Measurements from ENCODE around the gene ZFAND2A.

Gene ZFAND2A

DNA sequence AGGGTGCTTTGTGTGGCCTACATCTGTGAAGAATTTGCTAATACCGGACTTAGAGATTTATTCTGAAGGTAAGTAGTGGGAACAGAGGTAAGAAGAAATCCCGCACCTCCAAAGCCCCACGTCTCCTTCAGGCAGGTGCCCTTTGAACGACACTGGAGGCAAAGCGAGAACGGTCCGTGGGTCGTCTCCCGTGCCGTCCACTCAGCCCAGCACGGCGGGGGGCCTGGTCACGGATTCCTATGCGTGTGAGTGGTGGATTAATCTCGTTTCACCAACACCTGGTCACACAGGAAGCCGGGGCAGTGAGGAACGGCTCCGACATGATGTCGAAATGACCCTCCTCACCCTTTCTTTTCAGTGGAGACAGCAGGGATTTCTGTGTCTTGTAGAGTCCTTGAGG lies 21.0 kb upstream of the ZFAND2A start:
- no peaks in the 10 kb centered on the region for H3K9me2 ChIP-seq (ENCODE audit: low read depth, low read length)
- H3K27me3 ChIP-seq (ENCODE audit: insufficient read depth, low read length), result peaks cover 6% of the 10 kb centered on the region
- H3K9me3 ChIP-seq (ENCODE audit: low read length), result 0 out of 2 replicates have a peak, but pooled peaks cover 4% of the 10 kb centered on the region
- peaks cover 7% of the 10 kb centered on the region for H3K4me1 ChIP-seq (ENCODE audit: insufficient read depth, low read length, severe bottlenecking)
- H2AFZ ChIP-seq (ENCODE audit: low read length), result no peak overlapping the region
- no peaks in the 10 kb centered on the region for H4K20me1 ChIP-seq (ENCODE audit: insufficient read depth, low read length)
- H3F3A ChIP-seq (ENCODE audit: insufficient read depth, low read length), result no peaks in the 10 kb centered on the region
- H3K4me2 ChIP-seq (ENCODE audit: low read length), result no peak overlapping the region
- no peak overlapping the region for H3K27ac ChIP-seq (ENCODE audit: low read depth, low read length, poor library complexity, severe bottlenecking)
- H3K36me3 ChIP-seq (ENCODE audit: insufficient read depth, low read length), result no peaks in the 10 kb centered on the region
- H3K9ac ChIP-seq (ENCODE audit: low read length), result no peak overlapping the region
- H3K79me2 ChIP-seq (ENCODE audit: insufficient read depth, low read length), result no peaks in the 10 kb centered on the region
- H3K4me3 ChIP-seq (ENCODE audit: low read depth, low read length, poor library complexity, severe bottlenecking), result no peak overlapping the region
- no peak for TF ChIP-seq CTCF (IDR thresholded peaks at IDR 0.05; ENCODE audit: low read length)
- TF ChIP-seq EZH2 (IDR thresholded peaks at IDR 0.05; ENCODE audit: borderline replicate concordance, low read length), result no peak

DNA sequence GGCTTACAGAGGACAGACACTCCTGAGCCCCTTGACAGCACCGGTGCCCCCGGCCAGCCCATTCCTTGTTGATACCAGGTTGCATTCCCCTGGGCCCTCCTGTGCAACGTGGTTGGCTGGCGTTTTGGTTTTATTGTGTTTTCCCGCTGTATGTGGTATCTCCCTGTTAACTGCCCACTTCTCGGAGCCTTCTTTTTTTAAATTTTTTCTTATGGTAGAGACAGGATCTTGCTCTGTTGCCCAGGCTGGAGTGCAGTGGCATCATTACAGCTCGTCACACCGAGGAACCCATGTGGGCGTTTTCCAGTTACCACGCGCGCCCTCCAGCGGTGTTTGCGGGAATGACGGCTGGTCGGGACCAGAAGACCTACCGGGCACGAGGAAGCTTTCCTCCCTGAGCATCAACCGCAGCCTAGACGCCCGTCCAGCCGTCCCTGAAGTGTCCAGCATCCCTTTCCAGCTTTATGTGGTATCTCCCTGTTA lies 16.9 kb upstream of the ZFAND2A start:
- Histone ChIP-seq H3K9ac (ENCODE audit: low read length) (no peak overlapping the region), H3K4me3 (ENCODE audit: low read depth, low read length, poor library complexity, severe bottlenecking) (no peak overlapping the region), H3K4me2 (ENCODE audit: low read length) (no peak overlapping the region), H3K27me3 (ENCODE audit: insufficient read depth, low read length) (peaks cover 4% of the 10 kb centered on the region), H3K9me3 (ENCODE audit: low read length) (0 out of 2 replicates have a peak, but pooled peaks cover 4% of the 10 kb centered on the region), H2AFZ (ENCODE audit: low read length) (no peak overlapping the region), H3K9me2 (ENCODE audit: low read depth, low read length) (no peaks in the 10 kb centered on the region), H3F3A (ENCODE audit: insufficient read depth, low read length) (no peaks in the 10 kb centered on the region), H3K79me2 (ENCODE audit: insufficient read depth, low read length) (no peaks in the 10 kb centered on the region), H3K27ac (ENCODE audit: low read depth, low read length, poor library complexity, severe bottlenecking) (no peak overlapping the region), H4K20me1 (ENCODE audit: insufficient read depth, low read length) (no peaks in the 10 kb centered on the region), H3K4me1 (ENCODE audit: insufficient read depth, low read length, severe bottlenecking) (peaks cover 12% of the 10 kb centered on the region), H3K36me3 (ENCODE audit: insufficient read depth, low read length) (no peaks in the 10 kb centered on the region)
- peak; percentile 70 for TF ChIP-seq CTCF (IDR thresholded peaks at IDR 0.05; ENCODE audit: low read length)
- no peak for TF ChIP-seq EZH2 (IDR thresholded peaks at IDR 0.05; ENCODE audit: borderline replicate concordance, low read length)

DNA sequence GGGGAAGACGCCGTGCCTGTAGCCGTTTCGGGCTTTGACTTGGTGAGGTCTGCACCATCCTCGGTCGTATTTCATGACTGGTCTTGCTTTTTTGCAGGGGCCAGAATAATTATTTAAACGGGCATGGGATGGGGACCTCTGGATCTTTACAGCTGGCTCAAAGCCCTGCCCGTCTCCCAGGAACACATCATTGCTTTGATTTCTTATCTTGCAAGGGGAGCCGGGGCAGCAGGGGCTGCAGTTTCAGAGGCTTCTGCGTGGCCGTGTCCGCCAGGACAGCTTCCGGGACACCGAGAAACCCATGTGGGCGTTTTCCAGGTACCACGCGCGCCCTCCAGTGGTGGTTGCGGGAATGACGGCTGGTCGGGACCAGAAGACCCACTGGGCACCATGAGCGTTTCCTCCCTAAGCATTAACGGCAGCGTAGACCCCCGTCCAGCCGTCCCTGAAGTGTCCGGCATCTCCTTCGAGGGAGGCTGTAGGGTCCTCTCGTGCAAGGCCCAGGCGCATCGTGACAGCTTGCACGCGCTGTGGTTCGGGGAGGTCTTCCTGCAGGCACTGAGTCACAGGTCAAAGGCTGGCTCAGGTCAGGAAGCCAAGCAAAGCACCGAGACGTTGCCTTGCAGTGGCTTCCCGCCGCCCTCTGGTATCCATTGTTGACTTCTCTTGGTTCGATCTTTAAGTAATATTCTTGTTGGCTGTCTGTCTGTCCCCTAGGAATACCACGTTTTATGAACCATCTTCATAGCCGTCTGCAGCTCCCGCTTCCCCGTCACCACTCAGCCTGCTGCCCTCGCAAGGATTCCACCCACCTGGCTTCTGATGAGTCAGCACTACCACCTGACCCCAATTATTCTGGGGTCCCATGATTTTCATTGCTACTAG lies 16.2 kb upstream of the ZFAND2A start:
- Histone ChIP-seq H3F3A (ENCODE audit: insufficient read depth, low read length) (no peaks in the 10 kb centered on the region), H4K20me1 (ENCODE audit: insufficient read depth, low read length) (no peaks in the 10 kb centered on the region), H3K36me3 (ENCODE audit: insufficient read depth, low read length) (no peaks in the 10 kb centered on the region), H3K79me2 (ENCODE audit: insufficient read depth, low read length) (no peaks in the 10 kb centered on the region), H3K4me3 (ENCODE audit: low read depth, low read length, poor library complexity, severe bottlenecking) (peak overlapping the region; percentile 45), H3K27me3 (ENCODE audit: insufficient read depth, low read length) (peaks cover 4% of the 10 kb centered on the region), H3K27ac (ENCODE audit: low read depth, low read length, poor library complexity, severe bottlenecking) (no peak overlapping the region), H3K9ac (ENCODE audit: low read length) (peak overlapping the region; percentile 39; the same call in 1 of the 2 replicates), H3K9me2 (ENCODE audit: low read depth, low read length) (no peaks in the 10 kb centered on the region), H3K9me3 (ENCODE audit: low read length) (peaks cover 4% of the 10 kb centered on the region; the same call in 1 of the 2 replicates), H3K4me2 (ENCODE audit: low read length) (peak overlapping the region; percentile 71), H3K4me1 (ENCODE audit: insufficient read depth, low read length, severe bottlenecking) (peaks cover 12% of the 10 kb centered on the region), H2AFZ (ENCODE audit: low read length) (peak overlapping the region; percentile 69; the same call in 1 of the 2 replicates)
- TF ChIP-seq EZH2 (IDR thresholded peaks at IDR 0.05; ENCODE audit: borderline replicate concordance, low read length), result no peak
- TF ChIP-seq CTCF (IDR thresholded peaks at IDR 0.05; ENCODE audit: low read length), result peak; percentile 92

All from OCI-LY1 (cell line).